Naive thymus-derived CD4-positive, alpha-beta T cell (primary cell): ENCODE data around the gene VASH2. TPM values are rescaled to one million over a fixed set of nuclear protein-coding genes. Genes with fewer than 3 reads are reported as not detected.

Experiments
- ATAC-seq: fragments of 150-1000 bp; cut with Tn5 transposase; 2 replicates; pipeline ENCODE4 v1.10.0; 2021; ENCODE audit warnings: mild to moderate bottlenecking, moderate library complexity
- CTCF ChIA-PET: fragments of 350-600 bp; sonication (Branson Sonifier 250); formaldehyde crosslinking; loops from one replicate; lab custom pipeline; 2021; ENCODE audit warnings: antibody characterized with exemption; lab: Charles Lee
- POLR2A ChIA-PET: fragments of 350-600 bp; sonication (Branson Sonifier 250); formaldehyde crosslinking; loops from one replicate; lab custom pipeline; 2021; ENCODE audit warnings: antibody characterized with exemption, inconsistent platforms; lab: Charles Lee
- DNase-seq, 9 donors: peaks; one replicate each; pipeline versions ENCODE4 v3.0.0 to v3.0.0-alpha.2; 2020 to 2022; ENCODE audit warnings: mixed read lengths in 1 of 9
- H3K27ac ChIP-seq: one replicate; pipeline ENCODE4 v1.7.0; 2013; ENCODE audit warnings: mild to moderate bottlenecking, low read depth, low read length, moderate library complexity
- H3K27me3 ChIP-seq, 2 donors: one replicate each; pipeline ENCODE4 v1.7.0; 2013; ENCODE audit warnings: low read length in 2 of 2, mild to moderate bottlenecking in 2 of 2, moderate library complexity in 2 of 2; ENCODE audit not compliant: control insufficient read depth in 2 of 2, insufficient read depth in 2 of 2
- H3K36me3 ChIP-seq, 3 experiments: 1 replicate in 2 of 3; 2 replicates in 1 of 3; pipeline ENCODE4 v1.7.0; 2013; ENCODE audit warnings: low read length in 3 of 3, mild to moderate bottlenecking in 3 of 3, moderate library complexity in 1 of 3; ENCODE audit not compliant: insufficient read depth in 3 of 3, control insufficient read depth in 2 of 3
- H3K4me1 ChIP-seq, 2 donors: one replicate each; pipeline ENCODE4 v1.7.0; 2013; ENCODE audit warnings: low read length in 2 of 2, mild to moderate bottlenecking in 2 of 2, moderate library complexity in 1 of 2; ENCODE audit not compliant: control insufficient read depth in 2 of 2, insufficient read depth in 2 of 2
- H3K4me3 ChIP-seq: 2 replicates; pipeline ENCODE4 v1.7.0; 2013; ENCODE audit warnings: mild to moderate bottlenecking, low read length
- H3K9me3 ChIP-seq, 3 experiments: 1 replicate in 2 of 3; 2 replicates in 1 of 3; pipeline ENCODE4 v1.7.0; 2013; ENCODE audit warnings: low read length in 3 of 3; ENCODE audit not compliant: control insufficient read depth in 2 of 3
- H3K27ac Mint-ChIP-seq, 9 donors: one replicate each; pipeline ENCODE4 v1.8.0; 2020 to 2022; ENCODE audit warnings: mixed read lengths in 9 of 9, mild to moderate bottlenecking in 8 of 9, moderate library complexity in 5 of 9, inconsistent platforms in 2 of 9
- H3K27me3 Mint-ChIP-seq, 5 donors: one replicate each; pipeline ENCODE4 v1.8.0; 2021 to 2022; ENCODE audit warnings: mixed read lengths in 5 of 5, mild to moderate bottlenecking in 1 of 5
- H3K36me3 Mint-ChIP-seq, 5 donors: one replicate each; pipeline ENCODE4 v1.8.0; 2020 to 2022; ENCODE audit warnings: mixed read lengths in 5 of 5, mild to moderate bottlenecking in 3 of 5, inconsistent platforms in 1 of 5
- H3K4me1 Mint-ChIP-seq, 7 donors: one replicate each; pipeline ENCODE4 v1.8.0; 2020 to 2022; ENCODE audit warnings: mixed read lengths in 7 of 7, mild to moderate bottlenecking in 3 of 7, inconsistent platforms in 1 of 7
- H3K4me3 Mint-ChIP-seq, 10 donors: one replicate each; pipeline ENCODE4 v1.8.0; 2020 to 2022; ENCODE audit warnings: mild to moderate bottlenecking in 10 of 10, mixed read lengths in 10 of 10, moderate library complexity in 6 of 10, inconsistent platforms in 2 of 10
- H3K9me3 Mint-ChIP-seq, 11 donors: one replicate each; pipeline ENCODE4 v1.8.0; 2020 to 2022; ENCODE audit warnings: mixed read lengths in 11 of 11, mild to moderate bottlenecking in 4 of 11, inconsistent platforms in 1 of 11, moderate library complexity in 1 of 11
- intact Hi-C, 2 donors: fragments of 100-400 bp; cut with micrococcal nuclease; formaldehyde crosslinking; loops; one replicate each; pipeline ENCODE4 v1.15.1; 2023
- polyA plus RNA-seq, 2 donors: library from polyadenylated mRNA; unstranded; fragments of 300-500 nt; fragmentation: Illumina TruSeq; gene quantifications; one replicate each; pipeline ENCODE4 v1.2.3, GENCODE V29; 2021
- total RNA-seq, 6 experiments: library from RNA in 5 of 6; stranded (reverse) in 5 of 6; gene quantifications; 1 replicate in 5 of 6; 2 replicates in 1 of 6; pipeline ENCODE4 v1.2.3 and lab custom pipeline; 2021 to 2026

The VASH2 gene
- total and polyA plus RNA-seq, 7 experiments from 2014 or later: 0.73 to 1.1 TPM; not detected in 5

- Mint-ChIP-seq H3K9me3 (peaks cover 0 to 10% (median 0%) of the 10 kb centered on the region in 11 donors), H3K27ac (no peak overlapping the region), H3K4me1 (no peaks in the 10 kb centered on the region), H3K27me3 (peaks cover 54 to 69% (median 56%) of the 10 kb centered on the region in 5 donors), H3K36me3 (peaks cover 0 to 4% (median 0%) of the 10 kb centered on the region in 5 donors), H3K4me3 (no peak overlapping the region)
- ATAC-seq (no peak), DNase-seq (no peak)
- intact Hi-C loops: no loop called here
- H3K9me3 ChIP-seq: no peaks in the 10 kb centered on the region
- no peaks in the 10 kb centered on the region for H3K36me3 ChIP-seq
- ChIA-PET POLR2A (no interaction called here), CTCF (no interaction called here)
- no peaks in the 10 kb centered on the region for H3K27me3 ChIP-seq
- no peak overlapping the region for H3K27ac ChIP-seq
- no peak overlapping the region for H3K4me3 ChIP-seq
- no peaks in the 10 kb centered on the region for H3K4me1 ChIP-seq
Measured at GRCh38 chr1:213032651-213033050, 82.3 kb downstream of the VASH2 start.

- Mint-ChIP-seq H3K36me3 (peaks cover 0 to 4% (median 0%) of the 10 kb centered on the region in 5 donors), H3K9me3 (peaks cover 0 to 10% (median 0%) of the 10 kb centered on the region in 11 donors), H3K27me3 (peaks cover 50 to 56% (median 51%) of the 10 kb centered on the region in 5 donors), H3K4me3 (no peak overlapping the region), H3K27ac (no peak overlapping the region), H3K4me1 (no peaks in the 10 kb centered on the region)
- no peaks in the 10 kb centered on the region for H3K4me1 ChIP-seq
- H3K4me3 ChIP-seq: no peak overlapping the region
- ChIA-PET POLR2A (no interaction called here), CTCF (no interaction called here)
- intact Hi-C loops: no loop called here
- no peaks in the 10 kb centered on the region for H3K36me3 ChIP-seq
- no peaks in the 10 kb centered on the region for H3K9me3 ChIP-seq
- ATAC-seq (no peak), DNase-seq (no peak)
- H3K27me3 ChIP-seq: no peaks in the 10 kb centered on the region
- no peak overlapping the region for H3K27ac ChIP-seq
Measured at GRCh38 chr1:213034713-213035112, 84.4 kb downstream of the VASH2 start.

- ATAC-seq (no peak), DNase-seq (no peak)
- Mint-ChIP-seq H3K4me3 (no peak overlapping the region), H3K4me1 (no peaks in the 10 kb centered on the region), H3K27me3 (peaks cover 42 to 48% (median 45%) of the 10 kb centered on the region in 5 donors), H3K9me3 (peaks cover 0 to 10% (median 0%) of the 10 kb centered on the region in 11 donors), H3K27ac (no peak overlapping the region), H3K36me3 (peaks cover 0 to 4% (median 0%) of the 10 kb centered on the region in 5 donors)
- no peaks in the 10 kb centered on the region for H3K36me3 ChIP-seq
- H3K27me3 ChIP-seq: no peaks in the 10 kb centered on the region
- ChIA-PET CTCF (no interaction called here), POLR2A (no interaction called here)
- no peaks in the 10 kb centered on the region for H3K4me1 ChIP-seq
- no peak overlapping the region for H3K27ac ChIP-seq
- H3K9me3 ChIP-seq: no peaks in the 10 kb centered on the region
- H3K4me3 ChIP-seq: no peak overlapping the region
- intact Hi-C loops: no loop called here
Measured at GRCh38 chr1:213035573-213035972, 85.2 kb downstream of the VASH2 start.

Other genes with a start within 250 kb of the VASH2 start
- gene NSL1, start 158.8 kb upstream of the VASH2 start, total RNA-seq: 10 to 100 TPM; 22.3 to 42.3 (median 37.7) TPM
- gene NSL1, start 158.8 kb upstream of the VASH2 start, polyA plus RNA-seq: 10 to 100 TPM; 77.4 to 79.3 TPM
- 10 to 100 TPM; 10.0 to 17.7 (median 13.9) TPM for gene TATDN3, start 158.6 kb upstream of the VASH2 start, total RNA-seq
- 10 to 100 TPM; 16.5 to 19.2 TPM for gene TATDN3, start 158.6 kb upstream of the VASH2 start, polyA plus RNA-seq
- gene SPATA45, start 102.9 kb upstream of the VASH2 start, total RNA-seq: not detected
- not detected for gene SPATA45, start 102.9 kb upstream of the VASH2 start, polyA plus RNA-seq
- 10 to 100 TPM in 2 of 5 experiments, 1 to 10 TPM in 3; 7.4 to 12.2 (median 8.2) TPM for gene FLVCR1, start 92.3 kb upstream of the VASH2 start, total RNA-seq
- gene FLVCR1, start 92.3 kb upstream of the VASH2 start, polyA plus RNA-seq: 1 to 10 TPM; 2.3 to 2.6 TPM
- 10 to 100 TPM; 57.8 to 96.5 (median 63.4) TPM for gene ANGEL2, start 65.3 kb downstream of the VASH2 start, total RNA-seq
- gene ANGEL2, start 65.3 kb downstream of the VASH2 start, polyA plus RNA-seq: 10 to 100 TPM; 22.2 to 25.7 TPM
- gene RPS6KC1, start 100.7 kb downstream of the VASH2 start, total RNA-seq: 10 to 100 TPM in 4 of 5 experiments, 1 to 10 TPM in 1; 9.1 to 18.9 (median 14.3) TPM
- gene RPS6KC1, start 100.7 kb downstream of the VASH2 start, polyA plus RNA-seq: 1 to 10 TPM; 5.4 to 9.3 TPM